SH-SY5Y (cell line): ENCODE data around the gene GAS2L3.

Experiments
- GATA2 ChIP-seq: IDR thresholded peaks from 2 replicates; pipeline ENCODE4 v1.6.1; 2011; ENCODE audit warnings: mild to moderate bottlenecking, low read depth, low read length
- GATA3 ChIP-seq: IDR thresholded peaks from 2 replicates; pipeline ENCODE4 v1.6.1; 2011; ENCODE audit warnings: low read depth, mild to moderate bottlenecking, low read length, moderate library complexity

DNA sequence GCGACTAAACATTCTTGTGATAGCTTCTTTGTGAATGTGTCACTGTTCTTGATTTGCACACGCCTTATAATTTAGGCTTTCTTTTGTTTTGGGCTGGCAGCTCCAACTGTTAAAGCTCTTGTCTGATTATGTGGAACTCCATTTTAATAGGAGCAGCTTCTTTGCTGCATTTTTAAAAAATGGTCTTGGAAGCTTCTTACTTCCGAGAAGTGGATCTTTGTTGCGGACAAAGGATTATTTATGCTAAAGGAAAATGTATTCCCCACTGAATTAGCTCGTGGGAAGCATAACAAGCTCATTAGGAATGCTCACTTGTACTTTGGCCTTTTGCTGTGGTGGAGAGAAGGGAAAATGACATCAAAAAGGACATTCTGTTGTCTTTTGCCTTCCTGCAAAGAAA lies 20.0 kb downstream of the GAS2L3 start:
- TF ChIP-seq GATA2 (no peak), GATA3 (no peak)
